Peyer's patch (tissue), 4 donors: ENCODE data around the gene P3H4.

Experiments
- POLR2A ChIP-seq, 2 donors: fragments of 450-650 bp; IDR thresholded peaks; one replicate each; pipeline ENCODE4 v1.5.1; 2017; ENCODE audit warnings: antibody characterized with exemption in 2 of 2, mild to moderate bottlenecking in 2 of 2, moderate library complexity in 2 of 2
- TF ChIP-seq, protein P1 (sequence below), 6 experiments: fragments of 450-650 bp in 4 of 6; fragments of 200-600 bp in 2 of 6; sonication (generic) in 1 of 6; IDR thresholded peaks; one replicate each; pipeline ENCODE4 v1.5.1; 2017 to 2019; ENCODE audit warnings: antibody characterized with exemption in 6 of 6, mild to moderate bottlenecking in 3 of 6, moderate library complexity in 1 of 6

DNA sequence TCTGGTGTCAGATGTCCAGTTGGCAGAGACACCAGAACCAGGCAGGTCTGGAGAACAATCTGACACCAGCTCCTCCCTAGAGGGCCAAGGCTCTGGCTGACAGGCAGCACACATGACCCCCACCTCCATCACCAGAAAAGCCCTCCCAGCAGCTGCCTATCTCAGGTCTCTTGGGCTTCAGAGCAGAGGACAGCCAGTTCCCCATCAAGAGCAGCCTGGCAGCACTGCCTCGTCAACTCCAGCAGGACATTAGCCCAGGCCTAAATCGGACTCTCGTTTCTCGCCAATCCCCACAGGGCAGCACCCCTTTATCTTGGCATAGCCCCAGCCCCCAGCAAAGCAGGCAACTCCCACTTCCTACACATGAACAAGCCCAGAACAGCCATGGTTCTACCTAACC lies 29.6 kb downstream of the P3H4 start:
- TF ChIP-seq, protein P1, sequence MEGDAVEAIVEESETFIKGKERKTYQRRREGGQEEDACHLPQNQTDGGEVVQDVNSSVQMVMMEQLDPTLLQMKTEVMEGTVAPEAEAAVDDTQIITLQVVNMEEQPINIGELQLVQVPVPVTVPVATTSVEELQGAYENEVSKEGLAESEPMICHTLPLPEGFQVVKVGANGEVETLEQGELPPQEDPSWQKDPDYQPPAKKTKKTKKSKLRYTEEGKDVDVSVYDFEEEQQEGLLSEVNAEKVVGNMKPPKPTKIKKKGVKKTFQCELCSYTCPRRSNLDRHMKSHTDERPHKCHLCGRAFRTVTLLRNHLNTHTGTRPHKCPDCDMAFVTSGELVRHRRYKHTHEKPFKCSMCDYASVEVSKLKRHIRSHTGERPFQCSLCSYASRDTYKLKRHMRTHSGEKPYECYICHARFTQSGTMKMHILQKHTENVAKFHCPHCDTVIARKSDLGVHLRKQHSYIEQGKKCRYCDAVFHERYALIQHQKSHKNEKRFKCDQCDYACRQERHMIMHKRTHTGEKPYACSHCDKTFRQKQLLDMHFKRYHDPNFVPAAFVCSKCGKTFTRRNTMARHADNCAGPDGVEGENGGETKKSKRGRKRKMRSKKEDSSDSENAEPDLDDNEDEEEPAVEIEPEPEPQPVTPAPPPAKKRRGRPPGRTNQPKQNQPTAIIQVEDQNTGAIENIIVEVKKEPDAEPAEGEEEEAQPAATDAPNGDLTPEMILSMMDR (IDR thresholded peaks at IDR 0.05): no peak
- no peak for TF ChIP-seq POLR2A (IDR thresholded peaks at IDR 0.05)
